Osteoblast (primary cell): ENCODE data around the gene CACNB2. TPM values are rescaled to one million over a fixed set of nuclear protein-coding genes. Genes with fewer than 3 reads are reported as not detected.

ENCODE experiments used
- DNase-seq: peaks from one replicate; pipeline ENCODE4 v3.0.0; 2011; ENCODE audit warnings: low spot score, mixed read lengths; ENCODE audit not compliant: insufficient read length; ENCODE audit errors: missing footprints
- H2AFZ ChIP-seq: 2 replicates; pipeline ENCODE4 v1.6.0; 2011; ENCODE audit warnings: mild to moderate bottlenecking, low read length
- H3K27ac ChIP-seq: 2 replicates; pipeline ENCODE4 v1.5.1; 2011; ENCODE audit warnings: mild to moderate bottlenecking, low read depth, low read length, moderate library complexity
- H3K27me3 ChIP-seq: 2 replicates; pipeline ENCODE4 v1.6.0; 2012; ENCODE audit warnings: mild to moderate bottlenecking, control low read depth, inconsistent platforms, low read length, moderate library complexity; ENCODE audit not compliant: insufficient read depth
- H3K36me3 ChIP-seq: 2 replicates; pipeline ENCODE4 v1.5.1; 2011; ENCODE audit warnings: mild to moderate bottlenecking, low read length, control low read depth, moderate library complexity; ENCODE audit not compliant: insufficient read depth
- H3K4me1 ChIP-seq: 2 replicates; pipeline ENCODE4 v1.5.1; 2011; ENCODE audit warnings: mild to moderate bottlenecking, low read length, control low read depth, moderate library complexity; ENCODE audit not compliant: insufficient read depth
- H3K4me2 ChIP-seq: 2 replicates; pipeline ENCODE4 v1.6.0; 2011; ENCODE audit warnings: mild to moderate bottlenecking, low read length; ENCODE audit not compliant: insufficient read depth
- H3K4me3 ChIP-seq: fragments of 200-600 bp; sonication (generic); 3 replicates; pipeline ENCODE4 v1.5.1; 2012; ENCODE audit warnings: mild to moderate bottlenecking, low read length, inconsistent platforms; ENCODE audit not compliant: insufficient read depth
- H3K79me2 ChIP-seq: 2 replicates; pipeline ENCODE4 v1.6.0; 2012; ENCODE audit warnings: mild to moderate bottlenecking, low read length, control low read depth, inconsistent platforms; ENCODE audit not compliant: insufficient read depth
- H3K9me3 ChIP-seq: 2 replicates; pipeline ENCODE4 v1.5.1; 2011; ENCODE audit warnings: low read depth, low read length, control low read depth
- H4K20me1 ChIP-seq: 2 replicates; pipeline ENCODE4 v1.6.0; 2012; ENCODE audit warnings: mild to moderate bottlenecking, low read length, control low read depth; ENCODE audit not compliant: insufficient read depth
- total RNA-seq: library from RNA; depleted of rRNA; stranded (reverse); fragments of >200 nt; gene quantifications from 2 replicates; pipeline ENCODE4 v1.2.3, GENCODE V29; 2012
- TF ChIP-seq, protein P1 (sequence below): IDR thresholded peaks from 2 replicates; pipeline ENCODE4 v1.5.1; 2011; ENCODE audit warnings: mild to moderate bottlenecking, low read depth, low read length, moderate library complexity; ENCODE audit errors: extremely low read depth

The CACNB2 gene
- total RNA-seq, 1 donor: under 0.01 TPM

DNA sequence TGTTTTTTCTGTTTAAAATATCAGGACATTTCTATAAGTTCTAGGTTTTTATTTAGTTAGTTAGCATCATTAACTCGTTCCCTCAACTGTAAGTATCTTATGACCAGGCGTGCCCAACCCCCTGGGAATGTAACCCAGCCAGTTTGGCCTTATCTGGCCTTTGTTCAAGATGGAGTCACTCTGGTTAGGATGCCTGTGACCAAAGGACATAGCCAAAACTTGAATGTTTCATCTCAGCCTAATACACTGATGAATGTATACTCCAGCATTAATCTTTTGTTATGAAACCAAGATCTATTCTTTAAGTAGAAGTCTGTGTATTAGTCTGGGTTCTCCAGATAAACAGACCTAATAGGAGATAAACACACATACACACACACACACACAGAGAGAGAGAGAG is 279.7 kb downstream of the CACNB2 start:
- no peaks in the 10 kb centered on the region for H3K36me3 ChIP-seq
- H3K27ac ChIP-seq: no peak overlapping the region
- no peaks in the 10 kb centered on the region for H3K79me2 ChIP-seq
- TF ChIP-seq, protein P1, sequence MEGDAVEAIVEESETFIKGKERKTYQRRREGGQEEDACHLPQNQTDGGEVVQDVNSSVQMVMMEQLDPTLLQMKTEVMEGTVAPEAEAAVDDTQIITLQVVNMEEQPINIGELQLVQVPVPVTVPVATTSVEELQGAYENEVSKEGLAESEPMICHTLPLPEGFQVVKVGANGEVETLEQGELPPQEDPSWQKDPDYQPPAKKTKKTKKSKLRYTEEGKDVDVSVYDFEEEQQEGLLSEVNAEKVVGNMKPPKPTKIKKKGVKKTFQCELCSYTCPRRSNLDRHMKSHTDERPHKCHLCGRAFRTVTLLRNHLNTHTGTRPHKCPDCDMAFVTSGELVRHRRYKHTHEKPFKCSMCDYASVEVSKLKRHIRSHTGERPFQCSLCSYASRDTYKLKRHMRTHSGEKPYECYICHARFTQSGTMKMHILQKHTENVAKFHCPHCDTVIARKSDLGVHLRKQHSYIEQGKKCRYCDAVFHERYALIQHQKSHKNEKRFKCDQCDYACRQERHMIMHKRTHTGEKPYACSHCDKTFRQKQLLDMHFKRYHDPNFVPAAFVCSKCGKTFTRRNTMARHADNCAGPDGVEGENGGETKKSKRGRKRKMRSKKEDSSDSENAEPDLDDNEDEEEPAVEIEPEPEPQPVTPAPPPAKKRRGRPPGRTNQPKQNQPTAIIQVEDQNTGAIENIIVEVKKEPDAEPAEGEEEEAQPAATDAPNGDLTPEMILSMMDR: no peak
- no peaks in the 10 kb centered on the region for H3K4me1 ChIP-seq
- H2AFZ ChIP-seq: no peak overlapping the region
- H3K9me3 ChIP-seq: no peaks in the 10 kb centered on the region
- no peak overlapping the region for H3K4me3 ChIP-seq
- H3K27me3 ChIP-seq: no peaks in the 10 kb centered on the region
- no peaks in the 10 kb centered on the region for H4K20me1 ChIP-seq
- H3K4me2 ChIP-seq: no peak overlapping the region
- DNase-seq: no peak

DNA sequence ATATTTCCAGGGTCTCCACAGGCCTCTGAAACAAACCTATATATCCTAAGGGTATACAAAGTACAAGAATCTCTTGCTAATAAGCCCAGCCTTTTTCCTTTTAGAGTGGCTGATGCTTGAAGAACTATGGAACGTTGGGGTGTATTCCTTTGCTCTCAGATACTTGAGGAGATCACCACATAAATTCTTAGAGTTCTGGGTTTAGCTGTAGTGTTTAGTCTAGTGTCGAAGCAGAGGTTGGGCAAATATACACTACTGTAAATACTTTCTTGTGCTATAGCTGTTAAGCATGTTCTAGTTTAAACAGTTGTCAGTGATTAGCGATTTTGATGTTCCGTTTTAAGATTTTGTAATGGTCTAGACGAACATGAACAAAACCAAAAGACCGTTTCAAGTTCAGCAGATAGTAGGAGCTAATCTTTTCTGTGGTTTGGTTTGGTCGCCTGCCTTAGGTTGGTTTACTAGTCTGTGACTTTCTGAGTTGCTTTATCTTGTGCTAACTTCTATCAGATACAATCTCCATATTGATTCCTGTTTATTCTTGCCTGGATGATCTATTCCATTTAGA is 281.6 kb downstream of the CACNB2 start:
- Histone ChIP-seq H3K36me3 (no peaks in the 10 kb centered on the region), H2AFZ (no peak overlapping the region), H4K20me1 (no peaks in the 10 kb centered on the region), H3K4me3 (no peak overlapping the region), H3K4me1 (no peaks in the 10 kb centered on the region), H3K27ac (no peak overlapping the region), H3K79me2 (no peaks in the 10 kb centered on the region), H3K4me2 (no peak overlapping the region), H3K27me3 (no peaks in the 10 kb centered on the region), H3K9me3 (no peaks in the 10 kb centered on the region)
- TF ChIP-seq, protein P1: no peak
- DNase-seq: no peak

DNA sequence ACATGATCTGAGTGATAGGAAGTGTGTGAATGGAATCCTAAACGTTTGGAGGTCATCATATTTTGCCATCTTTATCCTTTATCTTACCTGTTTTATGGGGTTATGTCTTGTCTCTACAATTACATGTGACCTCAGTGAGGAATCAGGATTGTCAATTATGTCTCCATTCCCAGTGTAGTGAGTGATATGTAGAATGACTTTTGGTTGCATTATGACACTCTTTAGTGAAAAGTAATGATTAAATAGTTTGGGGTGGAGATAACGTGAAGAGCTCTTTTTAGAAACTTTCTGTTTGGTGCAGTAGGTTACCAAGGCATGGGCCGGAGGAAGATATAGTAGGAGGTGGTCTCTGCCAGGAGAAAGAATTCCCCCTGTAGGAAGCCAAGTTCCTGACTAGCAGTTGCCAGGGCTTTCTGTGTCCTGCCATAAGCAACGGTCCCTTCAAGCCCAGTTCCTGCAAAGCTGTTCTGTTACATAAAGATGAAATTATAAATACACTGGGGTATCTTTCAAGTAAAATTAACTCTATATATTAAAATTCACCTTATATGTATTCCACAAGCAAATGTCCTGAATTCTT is 282.9 kb downstream of the CACNB2 start:
- Histone ChIP-seq H3K4me1 (no peaks in the 10 kb centered on the region), H3K79me2 (no peaks in the 10 kb centered on the region), H4K20me1 (no peaks in the 10 kb centered on the region), H2AFZ (no peak overlapping the region), H3K36me3 (no peaks in the 10 kb centered on the region), H3K9me3 (no peaks in the 10 kb centered on the region), H3K27ac (no peak overlapping the region), H3K4me3 (no peak overlapping the region), H3K4me2 (no peak overlapping the region), H3K27me3 (no peaks in the 10 kb centered on the region)
- no peak for DNase-seq
- TF ChIP-seq, protein P1: no peak

DNA sequence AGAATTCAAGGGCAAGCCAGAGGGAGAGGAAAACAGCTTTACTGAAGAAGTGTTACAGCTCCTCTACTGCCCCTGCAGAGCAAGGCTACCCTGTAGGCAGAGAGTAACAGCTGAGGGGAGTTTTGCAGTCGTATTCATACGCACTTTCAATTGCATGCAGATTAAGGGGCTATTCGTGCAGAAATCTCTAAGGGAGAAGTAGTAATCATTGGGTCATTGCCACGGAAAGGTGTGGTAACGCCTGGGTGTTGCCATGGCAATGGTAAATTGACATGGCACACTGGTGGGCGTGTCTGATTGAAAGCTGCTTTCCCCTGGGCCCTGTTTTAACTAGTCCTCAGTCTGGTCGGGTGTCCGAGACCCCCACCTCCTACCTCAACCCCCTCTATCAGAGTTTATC is 284.0 kb downstream of the CACNB2 start:
- Histone ChIP-seq H3K9me3 (no peaks in the 10 kb centered on the region), H2AFZ (no peak overlapping the region)

More for the DNA sequence above, 284.0 kb downstream of the CACNB2 start:
- Histone ChIP-seq H3K27ac (no peak overlapping the region), H3K4me2 (no peak overlapping the region), H3K79me2 (no peaks in the 10 kb centered on the region), H4K20me1 (no peaks in the 10 kb centered on the region), H3K36me3 (no peaks in the 10 kb centered on the region), H3K4me1 (no peaks in the 10 kb centered on the region), H3K27me3 (no peaks in the 10 kb centered on the region), H3K4me3 (no peak overlapping the region)
- TF ChIP-seq, protein P1: no peak
- DNase-seq: no peak
